Measurements from ENCODE around the gene OSCP1. TPM values are rescaled to one million over a fixed set of nuclear protein-coding genes. Genes with fewer than 3 reads are reported as not detected.

Gene OSCP1
- total RNA-seq, 1 donor from 2014 or later, result 7.1 TPM

- peaks cover 13% of the 10 kb centered on the region for H3K36me3 ChIP-seq
- TF ChIP-seq CTCF (IDR thresholded peaks at IDR 0.05; ENCODE audit: borderline replicate concordance), result no peak
- H3K4me3 ChIP-seq, result no peak overlapping the region
- no peak for DNase-seq
- intact Hi-C loops (cut with micrococcal nuclease), result no loop called here
- H3K4me1 ChIP-seq, result peaks cover 20% of the 10 kb centered on the region
- H3K27ac ChIP-seq (replicated peaks), result no peak overlapping the region
- H3K27me3 ChIP-seq (ENCODE audit: low read depth), result no peaks in the 10 kb centered on the region
- H3K9me3 ChIP-seq (replicated peaks), result no peaks in the 10 kb centered on the region
These were observed 28.6 kb downstream of the OSCP1 start for GRCh38 chr1:36421649-36422048.

DNA sequence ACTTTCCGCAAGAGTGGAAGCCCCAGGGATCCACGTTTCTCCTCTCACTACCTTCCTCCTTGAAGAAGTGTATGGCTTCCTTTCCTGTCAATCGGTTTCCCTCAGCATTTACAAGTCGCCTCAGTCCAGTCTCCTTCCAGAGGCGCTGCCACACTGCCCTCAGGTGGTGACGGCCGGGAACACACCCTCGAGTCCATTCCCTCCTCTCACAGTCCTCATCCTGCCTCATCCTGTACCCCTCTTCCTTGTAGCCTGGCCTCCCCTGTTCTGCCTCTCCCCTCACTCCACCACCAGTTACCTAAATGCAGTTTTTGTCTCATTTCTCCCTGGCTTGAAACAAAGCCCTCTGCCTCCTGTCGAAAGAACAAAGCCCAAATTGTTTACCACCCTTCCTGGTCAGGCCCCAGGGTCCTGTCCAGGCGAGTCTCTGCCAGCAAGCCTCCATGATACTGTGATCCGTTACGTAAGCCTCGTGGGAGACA lies 29.4 kb downstream of the OSCP1 start:
- intact Hi-C loops (cut with micrococcal nuclease), result no loop called here
- Histone ChIP-seq H3K36me3 (peaks cover 13% of the 10 kb centered on the region), H3K27me3 (ENCODE audit: low read depth) (no peaks in the 10 kb centered on the region)

DNA sequence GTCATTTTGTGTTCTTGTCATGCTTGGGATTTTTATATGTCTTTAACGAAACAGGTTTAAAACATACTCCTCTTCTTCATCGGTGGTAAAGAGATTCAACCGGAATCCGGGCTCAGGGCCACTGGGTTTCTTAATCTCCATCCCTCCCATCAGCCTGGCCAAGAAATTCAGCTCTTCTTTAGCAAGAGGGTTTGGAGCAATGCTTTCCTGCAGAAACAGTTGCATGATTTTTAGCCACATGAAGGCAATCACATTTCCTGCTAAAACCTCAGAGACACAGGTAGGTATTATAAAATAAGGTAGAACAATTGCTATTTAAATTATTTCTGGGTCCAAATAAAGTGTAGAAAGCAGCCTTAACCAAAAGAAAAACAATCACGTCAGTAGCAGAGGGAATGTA lies 29.8 kb downstream of the OSCP1 start:
- H3K36me3 ChIP-seq, result peaks cover 13% of the 10 kb centered on the region
- H3K27ac ChIP-seq (replicated peaks), result no peak overlapping the region
- no peak overlapping the region for H3K4me3 ChIP-seq
- H3K9me3 ChIP-seq (replicated peaks), result no peaks in the 10 kb centered on the region
- TF ChIP-seq CTCF (IDR thresholded peaks at IDR 0.05; ENCODE audit: borderline replicate concordance), result no peak
- H3K4me1 ChIP-seq, result peaks cover 20% of the 10 kb centered on the region
- no peak for DNase-seq
- intact Hi-C loops (cut with micrococcal nuclease), result no loop called here
- no peaks in the 10 kb centered on the region for H3K27me3 ChIP-seq (ENCODE audit: low read depth)

More for the DNA sequence above, 29.4 kb downstream of the OSCP1 start:
- TF ChIP-seq CTCF (IDR thresholded peaks at IDR 0.05; ENCODE audit: borderline replicate concordance), result peak; percentile 96
- Histone ChIP-seq H3K4me1 (peaks cover 20% of the 10 kb centered on the region), H3K9me3 (replicated peaks) (no peaks in the 10 kb centered on the region), H3K27ac (replicated peaks) (peak overlapping the region; percentile 5), H3K4me3 (no peak overlapping the region)
- DNase-seq, result peak; percentile 86

- H3K27ac ChIP-seq (replicated peaks), result peak overlapping the region; percentile 5
- H3K4me1 ChIP-seq, result peaks cover 20% of the 10 kb centered on the region
- no peak for DNase-seq
- H3K9me3 ChIP-seq (replicated peaks), result no peaks in the 10 kb centered on the region
- H3K36me3 ChIP-seq, result peaks cover 13% of the 10 kb centered on the region
- intact Hi-C loops (cut with micrococcal nuclease), result no loop called here
- no peaks in the 10 kb centered on the region for H3K27me3 ChIP-seq (ENCODE audit: low read depth)
- no peak for TF ChIP-seq CTCF (IDR thresholded peaks at IDR 0.05; ENCODE audit: borderline replicate concordance)
- H3K4me3 ChIP-seq, result no peak overlapping the region
These were observed 30.7 kb downstream of the OSCP1 start for GRCh38 chr1:36419569-36419968.

DNA sequence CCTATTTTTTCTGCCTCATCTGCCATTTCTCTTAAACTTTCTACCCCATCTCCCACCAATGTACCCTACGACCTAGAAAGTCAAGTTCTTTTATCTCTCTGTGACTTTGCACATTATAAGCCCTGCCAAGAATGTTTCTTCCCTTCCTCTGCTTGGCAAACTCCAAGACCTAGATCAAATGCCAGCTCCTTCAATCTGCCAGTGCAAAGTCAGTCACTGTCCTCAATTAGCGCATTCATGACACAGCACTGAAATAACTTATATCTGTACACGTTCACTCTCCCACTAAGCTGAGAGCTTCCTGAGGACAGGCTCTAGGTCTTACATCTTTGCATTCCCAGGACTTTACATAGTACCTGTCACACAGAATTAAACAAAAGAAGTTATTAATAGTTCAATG lies 31.1 kb downstream of the OSCP1 start:
- DNase-seq, result no peak
- no peaks in the 10 kb centered on the region for H3K9me3 ChIP-seq (replicated peaks)
- H3K4me1 ChIP-seq, result peaks cover 20% of the 10 kb centered on the region
- H3K27me3 ChIP-seq (ENCODE audit: low read depth), result no peaks in the 10 kb centered on the region
- no peak for TF ChIP-seq CTCF (IDR thresholded peaks at IDR 0.05; ENCODE audit: borderline replicate concordance)
- peak overlapping the region; percentile 5 for H3K27ac ChIP-seq (replicated peaks)
- peaks cover 13% of the 10 kb centered on the region for H3K36me3 ChIP-seq
- H3K4me3 ChIP-seq, result no peak overlapping the region
- intact Hi-C loops (cut with micrococcal nuclease), result no loop called here
